GM12865 (cell line): ENCODE measurements around the gene SHISA7.

ENCODE experiments used
- DNase-seq: peaks from one replicate; pipeline ENCODE4 v3.0.0; 2010; ENCODE audit warnings: low read depth
- H3K4me3 ChIP-seq: 2 replicates; pipeline ENCODE4 v1.5.1; 2011; ENCODE audit warnings: mild to moderate bottlenecking, low read depth, low read length, control low read depth
- CTCF ChIP-seq: IDR thresholded peaks from 2 replicates; pipeline ENCODE4 v1.5.1; 2011; ENCODE audit warnings: low read length, control low read depth, low read depth, inconsistent platforms; ENCODE audit not compliant: insufficient read depth; ENCODE audit errors: missing control alignments

The SHISA7 gene

DNA sequence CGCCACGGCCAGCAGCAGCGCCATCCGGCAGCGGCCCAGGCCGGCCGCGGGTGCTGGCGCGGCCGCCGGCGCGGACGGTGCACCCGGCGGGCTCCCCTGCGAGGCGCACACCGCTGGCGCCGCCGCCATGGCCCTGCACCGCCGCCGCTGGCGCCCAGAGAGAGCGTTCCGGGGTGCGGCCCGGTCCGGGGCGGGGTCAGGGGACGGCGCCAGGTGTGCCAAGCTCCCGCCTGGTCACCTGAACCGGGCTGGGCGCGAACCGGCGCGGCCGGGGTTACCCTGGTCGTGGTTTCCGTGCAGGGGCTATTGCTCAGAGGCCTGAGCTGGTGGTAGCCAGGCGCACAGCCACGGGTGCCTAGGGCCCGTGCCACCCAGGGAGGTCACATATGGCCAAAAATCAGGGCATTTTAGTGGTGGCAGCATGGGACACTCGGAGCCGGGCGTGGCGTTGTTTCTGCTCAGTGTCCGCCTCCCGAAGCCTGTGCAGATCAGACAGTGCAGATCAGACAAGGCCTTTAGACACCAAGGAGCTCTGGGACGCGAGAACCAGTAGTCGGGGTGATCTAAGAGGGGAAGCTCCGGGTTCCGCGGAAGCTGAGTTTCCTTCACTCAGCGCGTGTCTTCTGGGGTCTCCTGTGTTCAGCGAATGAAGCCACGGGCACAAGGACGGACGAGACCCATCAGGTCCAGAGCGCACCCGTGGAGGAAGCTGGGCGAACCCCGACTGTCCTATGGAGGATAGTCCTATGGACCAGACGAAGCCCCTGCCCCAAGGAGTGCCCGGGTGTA is 58.8 kb downstream of the SHISA7 start, which contains the start of gene TMEM238:
Gene TMEM238 (minus strand): TSS at position 162 of the 789 bp plus-strand sequence. CDS start 33 bp downstream, at position 129.
- DNase-seq, result peak; percentile 64
- peak within 1 kb of the TSS; percentile 74 for H3K4me3 ChIP-seq
- TF ChIP-seq CTCF, result no peak

DNA sequence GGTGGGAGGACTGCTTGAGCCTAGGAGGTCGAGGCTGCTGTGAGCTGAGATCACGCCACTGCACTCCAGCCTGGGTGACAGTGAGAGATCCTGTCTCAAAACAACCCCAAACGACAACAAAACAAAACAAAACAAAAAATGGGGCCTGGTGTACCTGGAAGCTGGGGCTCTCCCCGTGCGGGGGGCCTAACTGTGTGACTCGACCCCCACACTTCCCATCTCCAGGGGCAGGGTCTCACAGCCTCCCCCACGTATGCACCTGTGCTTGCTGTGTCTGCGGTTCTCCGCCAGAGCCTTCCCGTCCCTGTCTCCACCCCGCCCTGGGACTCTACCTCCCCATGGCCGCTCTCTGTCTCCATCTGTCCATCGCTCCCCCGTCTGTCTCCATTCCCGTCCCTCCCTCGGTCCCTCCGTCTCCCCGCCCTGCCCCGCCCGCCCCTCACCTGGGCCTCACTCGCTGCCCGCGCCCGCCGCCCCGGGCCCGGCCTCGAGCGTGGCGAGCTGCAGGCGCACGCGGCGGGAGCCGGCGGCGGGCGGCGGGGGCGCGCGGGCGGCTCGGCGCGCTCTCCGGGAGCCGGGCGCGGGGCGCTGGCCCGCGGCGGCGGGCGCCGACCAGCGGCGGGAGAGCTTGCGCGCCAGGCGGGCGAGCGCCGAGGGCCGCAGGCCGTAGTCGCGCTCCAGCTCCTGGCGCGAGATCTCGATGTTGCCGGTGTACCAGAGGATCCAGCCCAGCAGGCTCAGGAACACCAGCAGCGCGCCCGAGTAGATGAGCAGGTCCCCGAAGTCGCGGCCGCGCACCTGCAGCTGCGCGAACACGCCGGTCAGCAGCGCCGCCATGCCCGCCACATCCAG is 59.6 kb downstream of the SHISA7 start:
- peak; percentile 24 for TF ChIP-seq CTCF
- peak overlapping the region; percentile 74 for H3K4me3 ChIP-seq
- DNase-seq, result peak; percentile 89

GRCh38 chr19:55382522-55383054 is 60.5 kb downstream of the SHISA7 start:
- no peak for TF ChIP-seq CTCF
- no peak for DNase-seq
- H3K4me3 ChIP-seq, result peak overlapping the region; percentile 59; the same call in 1 of the 2 replicates

DNA sequence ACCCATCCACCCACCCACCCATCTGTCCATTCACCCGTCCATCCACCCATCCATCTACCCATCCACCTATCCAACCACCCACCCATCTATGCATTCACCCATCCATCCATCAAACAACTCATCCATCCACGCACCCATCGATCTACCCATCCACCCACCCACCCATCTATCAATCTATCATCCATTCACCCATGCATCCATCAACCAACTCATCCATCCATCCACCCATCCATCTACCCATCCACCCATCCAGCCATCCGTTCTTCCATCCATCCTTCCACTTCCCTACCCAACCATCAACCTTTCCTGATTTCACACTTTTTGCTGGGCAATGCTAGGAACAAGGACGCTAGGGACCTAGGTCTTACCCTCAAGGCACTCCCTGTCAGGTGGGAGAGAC is 61.1 kb downstream of the SHISA7 start:
- H3K4me3 ChIP-seq, result no peak overlapping the region
- no peak for TF ChIP-seq CTCF
- DNase-seq, result no peak

DNA sequence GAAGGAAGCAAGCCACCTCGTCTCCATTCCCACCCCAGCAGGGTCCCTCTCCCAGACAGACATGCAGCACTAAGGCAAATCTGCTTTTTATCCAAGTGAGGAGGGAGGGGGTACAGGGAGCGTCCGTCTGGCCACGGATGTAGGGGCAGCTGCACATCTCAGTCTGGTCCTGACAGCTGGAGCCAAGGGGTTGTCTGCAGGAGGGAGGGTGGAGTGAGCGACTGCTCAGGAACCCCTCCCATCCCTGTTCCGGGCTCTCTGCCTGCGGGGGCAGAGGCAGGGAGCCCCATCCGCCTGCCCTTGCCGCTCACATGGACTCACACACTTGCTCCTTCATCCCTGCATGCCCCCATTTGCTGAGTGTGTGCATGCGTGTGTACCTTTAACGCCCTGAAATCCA is 63.9 kb downstream of the SHISA7 start:
- no peak for TF ChIP-seq CTCF
- DNase-seq, result no peak
- no peak overlapping the region for H3K4me3 ChIP-seq
